CD1c-positive myeloid dendritic cell (primary cell): ENCODE results near the gene CNOT1.

Source experiments
- DNase-seq: peaks from one replicate; pipeline ENCODE4 v3.0.0-alpha.2; 2016; ENCODE audit errors: extremely low spot score

The CNOT1 gene

DNA sequence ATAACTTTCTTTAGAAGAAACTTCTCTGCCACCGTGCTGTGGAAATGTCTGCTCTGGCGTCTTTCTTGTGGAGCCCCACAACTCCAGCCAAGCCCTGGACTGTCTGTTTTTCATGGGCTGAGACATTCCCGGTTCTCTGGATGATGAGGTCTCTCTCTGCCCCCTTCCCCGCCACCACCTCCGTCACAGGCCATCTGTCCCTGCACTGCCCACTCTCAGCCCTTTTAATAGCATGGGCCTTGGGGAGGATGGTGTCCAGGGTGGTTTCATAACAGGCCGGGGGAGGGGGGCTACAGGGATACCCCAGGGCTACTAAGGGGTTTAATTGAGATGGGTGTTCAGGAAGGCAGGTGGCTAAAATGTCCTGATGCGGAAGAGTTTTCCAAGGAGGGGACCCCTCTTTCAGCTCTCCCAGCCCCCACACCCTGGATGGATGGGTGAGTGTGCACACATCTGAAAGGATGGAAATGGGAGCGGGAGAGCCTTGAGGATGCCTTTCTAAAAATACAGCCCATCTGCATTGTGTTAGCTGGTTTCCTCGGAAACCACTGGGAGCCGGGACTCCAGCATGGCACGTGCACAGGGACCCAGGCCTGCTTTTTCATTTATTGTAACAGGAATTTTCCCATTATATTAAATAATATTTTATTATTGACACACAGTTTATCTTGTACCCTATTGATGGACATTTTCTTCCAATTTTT lies 144.3 kb downstream of the CNOT1 start:
- no peak for DNase-seq

DNA sequence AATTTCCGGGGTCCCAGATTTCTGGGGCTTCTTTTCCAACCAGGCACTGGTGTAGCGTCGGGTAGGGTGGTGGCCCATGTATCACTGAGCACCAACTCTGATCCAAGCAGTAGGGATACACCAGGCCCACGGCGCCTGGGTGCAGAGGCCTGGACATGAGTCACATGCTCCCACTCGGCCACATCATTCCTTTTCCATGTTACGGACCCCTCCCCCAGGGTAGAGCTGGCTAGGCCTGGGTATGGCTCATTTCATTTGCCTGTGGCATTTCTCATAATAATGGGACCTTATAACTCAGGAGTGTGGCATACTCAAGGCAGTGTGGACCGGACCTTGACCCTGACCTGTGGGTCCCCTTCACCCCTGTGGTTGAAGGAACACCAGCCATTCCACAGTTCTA lies 147.7 kb downstream of the CNOT1 start:
- DNase-seq: no peak

DNA sequence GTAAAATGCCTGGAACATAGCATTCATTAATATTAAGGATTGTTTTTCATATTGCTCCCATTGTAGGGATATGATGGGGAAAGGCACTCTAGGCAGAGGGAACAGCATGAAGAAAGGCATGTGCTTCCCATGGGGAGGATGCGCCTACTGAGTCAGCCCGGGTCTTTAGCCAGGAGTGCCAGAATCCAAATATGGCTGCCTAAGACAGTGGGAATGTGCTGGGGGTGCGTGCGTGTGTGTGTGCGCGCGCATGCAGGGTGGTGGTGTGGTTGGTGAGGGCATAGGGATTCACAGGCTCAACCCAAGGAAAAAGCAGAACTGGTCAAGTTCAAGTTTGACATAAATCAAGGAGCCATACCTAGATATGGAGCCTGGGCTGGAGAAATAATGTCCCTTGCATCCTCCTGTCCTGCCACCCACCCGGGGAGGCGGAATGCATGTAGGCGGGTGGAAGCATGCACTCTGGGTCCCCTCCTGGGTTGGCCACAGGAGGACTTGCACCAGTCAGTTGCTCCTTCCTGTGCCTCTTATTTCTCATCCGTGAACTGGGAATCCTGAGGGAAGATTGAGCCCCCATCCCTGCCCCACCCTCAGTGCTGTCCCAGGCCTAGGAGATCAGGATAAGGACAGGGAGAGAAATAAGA lies 148.3 kb downstream of the CNOT1 start:
- no peak for DNase-seq

DNA sequence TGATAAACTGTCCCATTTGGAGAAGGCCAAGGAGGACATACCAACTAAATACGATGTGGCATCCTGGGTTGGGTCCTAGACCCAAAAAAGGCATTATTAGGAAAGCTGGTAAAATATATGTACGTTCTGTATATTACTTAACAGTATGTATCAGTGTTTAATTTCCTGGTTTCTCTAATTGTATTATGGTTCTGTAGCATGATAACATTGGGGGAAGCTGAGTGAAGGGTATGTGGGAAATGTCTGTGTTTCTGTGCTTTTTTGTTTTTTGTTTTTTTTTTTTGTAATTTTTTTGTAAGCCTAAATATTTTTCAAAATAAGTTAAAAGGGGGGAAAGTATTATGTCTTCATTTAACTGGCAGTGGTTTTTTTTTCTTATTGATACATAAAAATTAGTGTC lies 151.2 kb downstream of the CNOT1 start:
- DNase-seq: no peak

DNA sequence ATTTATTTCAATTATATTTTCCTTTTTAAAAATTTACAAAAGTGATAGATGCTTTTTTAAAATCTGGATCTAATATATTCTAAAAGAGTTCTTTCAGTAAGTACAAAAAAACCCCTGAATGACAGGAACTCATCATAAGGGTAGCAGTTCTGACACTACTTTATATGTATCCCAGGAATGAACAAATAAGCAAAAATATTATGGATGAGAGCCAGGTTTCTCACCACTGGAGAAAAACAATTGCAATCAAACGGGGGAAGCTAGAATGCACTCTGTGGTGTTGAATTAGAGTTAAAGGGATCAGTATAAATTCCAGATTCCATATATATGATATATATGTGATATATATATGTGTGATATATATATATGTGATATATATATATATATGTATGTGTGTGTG lies 152.8 kb downstream of the CNOT1 start:
- no peak for DNase-seq

DNA sequence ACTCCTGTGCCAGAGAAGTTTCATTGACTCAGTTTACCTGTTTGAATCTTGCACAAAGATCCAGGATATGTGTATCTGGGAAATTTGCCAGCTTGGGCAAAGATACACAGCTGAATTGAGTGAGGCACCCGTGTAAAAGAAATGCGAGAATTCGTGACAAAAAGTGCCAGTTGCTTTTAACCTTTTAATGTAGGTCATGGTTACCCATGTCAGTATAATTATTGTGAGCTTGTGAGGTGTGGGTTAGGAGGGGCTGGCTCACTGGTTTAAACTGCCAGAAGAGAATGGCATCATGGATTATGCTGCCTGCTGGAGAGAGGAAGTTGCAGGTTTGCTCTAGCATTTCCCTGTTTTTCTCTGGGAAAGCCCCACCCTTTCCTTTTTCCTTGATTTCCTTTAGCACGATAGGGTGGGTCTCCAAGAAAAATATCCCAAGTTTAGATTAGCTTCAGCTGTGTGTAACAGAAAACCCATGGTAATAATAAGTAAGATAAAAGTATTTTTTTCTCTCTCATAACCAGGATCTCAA lies 154.5 kb downstream of the CNOT1 start:
- DNase-seq: no peak

DNA sequence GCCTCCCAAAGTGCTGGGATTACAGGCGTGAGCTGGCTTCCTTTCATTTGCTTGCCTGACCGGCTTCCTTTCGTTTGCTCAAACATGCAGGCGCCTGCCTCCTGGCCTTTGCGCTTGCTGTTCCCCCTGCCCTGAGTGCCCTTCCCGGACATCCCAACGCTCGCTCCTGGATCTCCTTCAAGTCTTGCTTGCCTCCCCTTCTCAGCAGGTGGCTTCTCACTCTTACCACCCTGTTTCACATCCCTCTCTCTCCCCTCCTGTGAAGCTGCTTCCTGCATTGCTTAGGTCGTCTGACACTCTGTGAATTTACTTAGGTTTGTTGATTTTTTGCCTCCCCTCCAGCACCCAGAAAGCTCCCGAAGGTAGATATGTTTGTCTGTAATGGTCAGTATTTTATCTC lies 155.3 kb downstream of the CNOT1 start:
- DNase-seq: no peak

DNA sequence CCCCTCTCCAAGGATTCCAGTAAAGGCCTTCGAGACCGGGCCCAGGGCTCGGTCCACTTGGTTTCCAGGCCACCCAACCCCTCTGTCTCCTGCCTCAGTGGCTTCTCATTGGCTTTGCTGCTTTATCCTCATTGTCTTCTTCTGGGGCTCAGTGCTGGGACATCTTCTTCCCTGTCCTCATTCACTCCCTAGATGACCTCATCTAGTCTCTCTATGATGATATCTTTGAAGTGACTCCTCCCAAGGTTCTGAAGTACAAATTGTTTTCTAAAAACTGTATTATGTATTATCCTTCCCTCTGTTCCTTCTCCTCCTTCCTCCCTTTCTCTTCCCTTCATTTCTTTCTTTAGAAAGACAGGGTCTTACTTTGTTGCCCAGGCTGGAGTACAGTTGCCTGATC lies 156.8 kb downstream of the CNOT1 start:
- DNase-seq: no peak

DNA sequence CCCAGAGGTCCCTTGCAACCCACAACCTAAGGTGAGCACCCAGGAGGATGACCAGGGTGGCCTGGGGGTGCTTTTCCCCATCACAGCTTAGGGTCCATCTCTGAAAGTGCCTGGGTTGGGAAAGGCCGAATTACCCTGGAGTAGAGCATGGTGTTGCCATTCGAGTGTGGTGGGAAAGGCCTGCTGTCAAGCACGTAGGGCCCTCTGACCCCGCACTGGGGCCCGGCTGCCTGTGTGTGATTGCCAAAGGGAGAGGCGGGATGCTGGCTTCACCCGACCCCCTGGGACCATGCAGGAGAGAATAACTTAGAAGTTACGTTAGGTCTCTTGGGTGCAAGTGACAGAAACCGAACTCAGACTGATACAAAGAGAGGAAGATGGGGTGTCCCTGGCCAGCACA lies 157.4 kb downstream of the CNOT1 start:
- DNase-seq: no peak

DNA sequence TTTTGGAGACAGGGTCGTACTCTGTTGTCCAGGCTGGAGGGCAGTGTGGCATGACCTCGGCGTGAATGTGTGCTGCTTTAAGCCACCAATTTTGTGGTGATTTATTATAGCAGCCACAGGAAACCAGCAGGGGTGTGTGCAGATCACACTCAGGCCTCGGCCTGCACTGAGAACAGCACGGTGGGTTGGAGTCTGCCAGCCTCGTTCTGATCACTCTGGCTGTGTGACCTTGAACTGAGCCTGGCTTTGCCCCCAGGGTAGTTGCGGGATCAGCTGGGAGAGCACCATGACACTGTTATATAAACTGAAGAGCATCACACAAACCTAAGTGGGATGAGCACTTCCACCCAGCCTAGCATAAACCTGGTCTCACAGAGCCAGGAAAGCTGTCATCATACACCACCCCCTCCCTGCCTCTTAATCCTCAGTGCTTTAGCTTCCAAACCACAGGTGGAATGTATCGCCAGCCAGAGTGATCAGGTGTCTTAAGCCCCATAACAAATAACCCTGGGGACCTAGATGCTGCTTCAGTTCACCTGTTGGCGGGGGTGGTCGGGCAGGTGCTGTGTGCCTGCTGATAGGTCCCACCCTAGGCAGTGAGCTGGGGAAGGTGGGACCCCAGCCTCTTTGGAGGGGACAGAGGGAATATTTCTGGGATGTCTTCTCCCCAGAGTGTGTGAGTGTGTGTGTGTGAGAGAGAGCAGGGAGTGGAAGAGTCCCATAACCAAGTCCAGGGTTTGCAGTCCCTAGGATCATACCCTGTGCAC lies 158.2 kb downstream of the CNOT1 start:
- DNase-seq: no peak
